ENCODE measurements around the gene DEPDC1B. TPM values are rescaled to one million over a fixed set of nuclear protein-coding genes. Genes with fewer than 3 reads are reported as not detected.
"Not testable (repeated sequence)": the region's sequence is repeated elsewhere in the genome, so short reads cannot be mapped to it uniquely, and the experiment has no call there.

DEPDC1B gene
- total RNA-seq, 1 donor from 2014 or later, result 12.2 TPM

GRCh38 chr5:60668686-60669304, 31.2 kb downstream of the DEPDC1B start:
- FAIRE-seq (peak; percentile 84), DNase-seq (ENCODE audit: low spot score in 2 of 2) (peak in 1 of 2 donors; percentile 29)

DNA sequence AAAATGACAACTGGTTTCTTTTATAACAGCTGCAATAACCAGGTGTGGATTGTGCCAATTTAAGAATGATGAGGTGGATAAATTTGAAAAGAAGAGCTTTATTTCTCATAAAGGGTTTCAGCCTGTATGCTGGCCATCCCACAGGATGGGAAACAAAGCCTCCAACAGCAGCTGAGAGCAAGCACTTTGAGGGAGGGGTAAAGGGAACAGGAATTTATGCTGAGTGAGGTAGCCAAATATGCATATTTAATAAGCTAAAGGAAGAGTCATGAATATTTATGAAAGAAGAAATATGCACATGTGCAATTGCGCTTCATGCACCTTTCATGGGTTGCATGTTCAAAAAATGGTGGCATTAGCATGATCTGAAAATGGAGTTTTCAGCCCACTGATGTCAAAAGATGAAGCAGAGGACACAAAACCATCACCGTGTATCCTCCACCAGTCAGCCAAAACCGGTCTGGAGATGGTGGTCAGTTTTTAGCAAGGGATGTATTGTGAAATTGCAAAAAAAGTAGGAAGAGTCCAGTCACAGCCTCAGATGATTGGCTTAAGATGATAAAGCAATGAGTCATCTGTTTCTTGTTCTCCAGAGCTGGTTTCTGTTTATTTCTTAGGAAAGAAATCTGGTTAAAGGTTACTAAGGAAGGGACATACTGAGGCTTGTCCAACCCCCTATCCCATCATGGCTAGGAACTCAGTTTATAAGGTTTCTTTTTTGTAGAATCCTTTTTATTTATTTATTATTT, 47.9 kb downstream of the DEPDC1B start:
- FAIRE-seq (no peak), DNase-seq (ENCODE audit: low spot score in 2 of 2) (no peak)

DNA sequence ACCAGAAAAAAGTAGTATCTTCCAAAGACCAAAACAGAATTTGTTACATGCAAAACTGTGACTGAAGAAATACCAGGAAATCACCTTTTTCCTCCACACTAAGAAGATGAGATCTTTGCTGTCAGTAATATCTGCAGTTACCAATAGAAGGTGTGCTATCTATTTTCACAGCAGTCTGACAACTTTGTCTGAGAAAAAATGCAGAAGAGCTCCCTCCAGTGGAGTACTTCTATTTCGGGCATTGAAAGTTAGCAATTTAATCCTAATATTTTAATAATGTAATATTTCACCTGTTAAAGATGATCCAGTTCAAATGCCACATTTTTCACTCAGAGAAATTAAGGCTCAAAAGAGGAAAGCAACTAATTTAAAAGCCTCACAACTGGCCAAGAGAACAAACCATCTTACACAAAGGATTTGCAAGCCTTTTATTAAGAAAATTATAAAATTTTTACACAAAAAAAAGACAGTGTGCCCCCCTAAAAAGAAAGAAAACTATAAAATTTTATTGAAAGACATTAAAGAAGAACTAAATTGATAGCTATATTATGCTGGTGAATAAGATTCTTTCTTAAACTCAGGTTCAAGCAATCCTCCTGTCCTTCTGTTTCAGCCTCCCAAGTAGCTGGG, 50.6 kb downstream of the DEPDC1B start:
- DNase-seq (ENCODE audit: low spot score in 2 of 2) (no peak), FAIRE-seq (no peak)

GRCh38 chr5:60648175-60648574, 51.8 kb downstream of the DEPDC1B start:
- FAIRE-seq (no peak), DNase-seq (ENCODE audit: low spot score in 2 of 2) (no peak)

DNA sequence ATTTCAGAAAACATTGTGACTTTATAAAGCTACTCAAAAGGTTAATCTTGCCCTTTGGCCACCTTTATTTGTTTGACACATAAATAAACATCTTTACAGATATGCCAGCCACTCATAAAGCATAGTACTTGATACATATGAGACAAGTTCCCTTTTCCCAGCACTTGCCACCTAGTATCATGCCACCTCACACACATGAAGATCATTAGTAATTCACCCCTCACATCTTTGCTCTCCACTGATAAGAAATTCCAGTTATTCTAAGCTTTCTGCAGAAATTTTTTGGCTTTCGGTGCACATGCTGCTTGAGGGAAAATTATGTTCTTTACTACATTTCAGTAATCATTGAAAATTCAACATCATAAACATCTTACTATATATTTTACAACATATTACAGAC, 59.1 kb downstream of the DEPDC1B start:
- no peak for FAIRE-seq
- DNase-seq (ENCODE audit: low spot score in 2 of 2), result no peak

DNA sequence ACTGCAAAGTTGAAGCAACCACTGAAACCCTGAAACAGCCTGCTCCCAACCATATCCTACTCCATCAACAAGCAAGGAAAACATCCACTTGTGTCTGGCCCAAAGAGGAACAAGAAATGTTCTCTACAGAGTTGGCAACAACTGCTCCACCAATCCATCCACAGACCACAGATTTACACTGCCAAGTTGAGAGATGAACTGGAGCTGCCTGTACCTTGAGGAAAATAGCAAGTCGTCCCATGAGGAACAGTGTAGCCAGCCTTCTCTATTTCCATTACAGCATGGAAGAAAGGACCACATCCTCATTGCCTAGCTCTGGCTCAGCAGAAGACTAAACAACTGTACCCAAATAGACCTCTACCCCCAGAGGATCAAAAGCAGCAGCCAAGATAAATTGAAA, 60.4 kb downstream of the DEPDC1B start:
- no peak for DNase-seq (ENCODE audit: low spot score in 2 of 2)
- no peak for FAIRE-seq

GRCh38 chr5:60638300-60638699, 61.7 kb downstream of the DEPDC1B start:
- FAIRE-seq (peak; percentile 10), DNase-seq (ENCODE audit: low spot score in 2 of 2) (no peak)

GRCh38 chr5:60636644-60637043, 63.3 kb downstream of the DEPDC1B start:
- DNase-seq (ENCODE audit: low spot score in 2 of 2) (no peak), FAIRE-seq (no peak)

DNA sequence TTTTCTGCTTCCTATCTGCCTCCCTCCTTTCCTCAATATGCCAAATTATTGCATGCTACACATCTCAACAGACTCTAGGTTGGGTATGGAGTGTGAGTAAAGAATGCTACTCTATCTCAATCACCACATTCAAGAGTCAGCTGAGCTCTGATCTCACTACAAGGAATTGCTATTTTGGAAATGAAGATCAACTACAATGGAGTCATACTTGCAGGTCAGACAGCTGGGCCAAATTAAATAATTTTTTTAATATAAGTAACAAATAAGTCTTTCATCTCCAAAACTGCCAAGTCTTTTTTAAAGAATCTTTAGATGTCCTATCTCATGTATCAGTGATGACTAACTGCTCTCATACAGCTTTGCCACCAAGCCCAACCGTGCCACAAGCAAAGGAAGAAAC, 64.0 kb downstream of the DEPDC1B start:
- DNase-seq (ENCODE audit: low spot score in 2 of 2) (no peak), FAIRE-seq (no peak)

DNA sequence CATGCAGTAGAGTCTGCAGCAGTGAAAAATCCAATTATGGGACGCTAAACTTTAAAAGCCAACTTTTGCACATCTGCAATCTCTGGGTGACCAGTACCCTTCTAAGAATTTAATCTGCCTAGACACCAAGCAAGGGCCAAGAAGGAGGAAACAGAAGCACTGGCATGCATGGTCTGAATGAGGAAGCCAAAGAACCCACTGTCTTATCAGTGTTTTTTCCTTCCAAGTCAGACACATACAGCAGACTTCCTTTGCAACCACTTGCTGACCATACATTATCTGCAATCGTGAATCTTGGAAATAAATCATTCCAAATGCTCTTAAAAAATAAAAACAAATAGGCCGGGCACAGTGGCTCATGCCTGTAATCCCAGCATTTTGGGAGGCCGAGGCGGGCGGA, 65.9 kb downstream of the DEPDC1B start:
- FAIRE-seq, result no peak
- DNase-seq (ENCODE audit: low spot score in 2 of 2), result no peak

DNA sequence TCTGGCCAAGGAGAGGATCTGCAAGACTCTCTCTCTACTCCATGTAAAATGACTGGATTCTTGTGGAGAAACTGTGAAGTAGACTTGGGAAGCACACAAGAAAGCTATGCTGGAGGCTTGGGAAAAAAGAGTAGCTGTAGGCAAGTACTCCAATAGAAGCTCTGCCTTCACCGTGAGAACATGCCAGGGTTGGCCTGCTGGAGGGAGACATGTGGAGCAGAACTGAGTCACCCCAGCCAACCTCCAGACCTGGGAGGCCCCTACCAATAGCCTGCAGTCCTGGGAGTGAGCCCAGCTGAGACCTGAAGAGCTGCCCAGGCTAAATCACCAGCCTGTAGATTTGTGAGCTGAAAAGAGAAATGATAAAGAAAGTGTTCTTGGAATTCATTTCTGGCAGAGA, 66.6 kb downstream of the DEPDC1B start:
- no peak for FAIRE-seq
- no peak for DNase-seq (ENCODE audit: low spot score in 2 of 2)

DNA sequence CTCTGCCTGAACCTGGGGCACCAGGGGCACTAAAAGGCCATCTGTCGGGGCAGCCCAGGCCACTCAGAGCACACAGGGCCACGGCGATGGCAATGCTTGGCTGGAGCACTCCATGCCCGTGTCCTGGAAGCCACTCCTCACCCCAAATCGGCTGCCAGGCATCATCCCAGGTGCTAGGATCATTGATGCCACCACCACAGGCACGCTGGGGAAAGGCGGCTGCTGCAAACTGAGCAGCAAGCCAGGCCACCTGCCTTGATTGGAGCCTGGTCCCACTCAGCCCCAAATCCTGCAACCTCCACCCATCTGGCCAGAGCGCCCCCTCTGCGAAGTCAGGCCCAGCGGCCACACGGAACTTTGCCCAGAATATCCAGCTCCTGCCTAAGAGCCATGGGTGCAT, 67.8 kb downstream of the DEPDC1B start:
- no peak for FAIRE-seq
- DNase-seq (ENCODE audit: low spot score in 2 of 2), result no peak

GRCh38 chr5:60630836-60631235, 69.1 kb downstream of the DEPDC1B start:
- no peak for FAIRE-seq

GRCh38 chr5:60630179-60630578, 69.8 kb downstream of the DEPDC1B start:
- FAIRE-seq (no peak), DNase-seq (ENCODE audit: low spot score in 2 of 2) (no peak)

More at GRCh38 chr5:60630836-60631235, 69.1 kb downstream of the DEPDC1B start:
- DNase-seq (ENCODE audit: low spot score in 2 of 2), result no peak

- DNase-seq (ENCODE audit: low spot score in 2 of 2); FAIRE-seq: not testable (repeated sequence)
These were observed 75.1 kb downstream of the DEPDC1B start for GRCh38 chr5:60624875-60625274.

DNA sequence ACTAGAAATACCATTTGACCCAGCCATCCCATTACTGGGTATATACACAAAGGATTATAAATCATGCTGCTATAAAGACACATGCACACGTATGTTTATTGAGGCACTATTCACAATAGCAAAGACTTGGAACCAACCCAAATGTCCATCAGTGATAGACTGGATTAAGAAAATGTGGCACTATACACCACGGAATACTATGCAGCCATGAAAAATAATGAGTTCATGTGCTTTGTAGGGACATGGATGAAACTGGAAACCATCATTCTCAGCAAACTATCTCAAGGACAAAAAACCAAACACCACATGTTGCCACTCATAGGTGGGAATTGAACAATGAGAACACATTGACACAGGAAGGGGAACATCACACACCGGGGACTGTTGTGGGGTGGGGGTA, 79.2 kb downstream of the DEPDC1B start:
- FAIRE-seq; DNase-seq (ENCODE audit: low spot score in 2 of 2): not testable (repeated sequence)

GRCh38 chr5:60613826-60614225, 86.1 kb downstream of the DEPDC1B start:
- no peak for FAIRE-seq
- no peak for DNase-seq (ENCODE audit: low spot score in 2 of 2)

- FAIRE-seq (no peak), DNase-seq (ENCODE audit: low spot score in 2 of 2) (no peak)
These were observed 88.7 kb downstream of the DEPDC1B start for GRCh38 chr5:60611099-60611740.

DNA sequence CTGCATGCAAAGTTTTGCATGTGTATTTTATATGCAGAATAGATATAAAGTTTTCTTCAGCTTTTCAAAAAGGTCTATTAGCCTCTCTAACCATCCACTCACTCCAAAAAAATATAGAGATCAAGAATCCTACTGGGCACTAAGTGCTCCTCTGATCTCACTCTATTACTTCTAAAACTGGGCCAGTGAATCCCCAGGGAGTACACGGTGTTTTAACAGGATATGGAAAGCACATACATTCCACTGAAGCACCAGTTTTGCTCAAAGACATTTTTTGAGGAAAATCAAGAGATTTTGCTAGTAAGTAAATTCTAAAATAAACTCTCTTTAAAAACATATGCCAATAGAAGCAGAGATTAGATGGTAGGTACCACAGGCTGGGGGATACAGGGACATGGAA, 95.2 kb downstream of the DEPDC1B start:
- no peak for DNase-seq (ENCODE audit: low spot score in 2 of 2)
- FAIRE-seq, result no peak

GRCh38 chr5:60598424-60598823, 101.5 kb downstream of the DEPDC1B start:
- FAIRE-seq, result no peak

More at GRCh38 chr5:60598424-60598823, 101.5 kb downstream of the DEPDC1B start:
- no peak for DNase-seq (ENCODE audit: low spot score in 2 of 2)

Measured in frontal cortex (tissue), 4 donors.